NCI-H2196 treated with DMSO at 0.1 percent for 48 hours (cell line): ENCODE data around the gene PGS1.

Source experiments
- DNase-seq: peaks from one replicate; lab custom pipeline; 2025; ENCODE audit not compliant: unreplicated experiment; lab: John Stamatoyannopoulos, UW

PGS1 gene

GRCh38 chr17:78362232-78362631 lies 16.2 kb upstream of the PGS1 start:
- DNase-seq, result no peak

DNA sequence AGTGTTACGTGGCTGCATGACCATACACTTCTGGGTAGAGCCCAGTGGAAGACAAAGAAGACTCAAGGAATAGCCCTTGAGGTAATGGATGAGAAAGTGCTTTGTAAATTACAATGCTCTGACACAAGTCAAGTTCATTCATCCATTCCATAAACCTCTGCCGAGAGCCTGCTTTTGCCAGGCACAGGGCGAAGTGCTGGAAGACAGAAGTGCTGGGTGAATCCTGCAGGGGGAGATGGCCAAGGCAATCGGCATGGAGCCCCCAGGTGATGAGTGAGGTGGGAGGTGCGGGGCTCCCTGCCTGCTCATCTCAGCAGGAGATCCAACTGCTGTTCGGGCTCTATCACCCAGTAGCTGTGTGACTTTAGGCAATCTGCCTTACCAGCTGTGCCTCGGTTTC lies 15.8 kb upstream of the PGS1 start:
- no peak for DNase-seq

DNA sequence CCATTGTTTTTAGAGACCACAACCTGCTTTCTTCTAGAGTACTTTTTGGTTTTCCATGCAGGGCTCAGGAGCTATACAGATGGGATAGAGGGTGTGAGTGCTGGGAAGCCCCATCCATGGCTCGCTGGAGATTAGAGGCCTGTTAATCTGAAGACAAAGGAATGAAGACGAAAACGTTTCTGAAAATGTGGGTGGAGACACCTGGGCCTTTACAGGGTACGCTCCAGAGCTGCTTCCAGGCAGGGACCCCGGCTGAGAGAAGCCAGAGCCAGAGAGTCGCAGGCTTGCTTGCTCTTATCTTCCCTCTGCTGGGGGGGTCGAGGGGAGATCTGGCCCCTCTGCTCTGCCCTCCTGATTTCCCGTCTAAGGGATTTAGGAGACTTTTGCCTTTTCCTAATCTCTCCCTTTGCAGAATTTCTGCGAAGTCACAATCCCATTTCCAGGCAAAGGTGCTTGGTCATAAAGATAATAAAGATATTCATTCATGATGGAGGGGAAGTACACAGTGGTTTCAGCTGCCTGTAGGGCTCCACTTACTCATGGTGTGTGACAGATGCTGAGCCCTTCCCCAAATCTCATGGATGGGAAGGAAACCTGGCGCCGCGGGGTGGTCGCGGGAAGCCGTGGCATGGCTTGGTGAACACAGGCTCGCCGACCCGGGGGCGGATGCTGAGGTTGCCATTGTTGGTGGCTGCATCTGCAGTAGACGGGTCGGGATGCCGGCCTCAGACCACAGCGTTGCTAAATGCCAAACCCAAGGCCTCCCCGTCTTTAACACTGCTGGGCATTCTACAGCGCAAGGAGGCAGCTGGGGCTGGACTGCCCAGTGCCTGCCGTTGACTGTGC lies 13.8 kb upstream of the PGS1 start:
- no peak for DNase-seq

GRCh38 chr17:78365561-78366108 lies 12.8 kb upstream of the PGS1 start:
- DNase-seq, result no peak

GRCh38 chr17:78366109-78366848 lies 12.2 kb upstream of the PGS1 start:
- no peak for DNase-seq

DNA sequence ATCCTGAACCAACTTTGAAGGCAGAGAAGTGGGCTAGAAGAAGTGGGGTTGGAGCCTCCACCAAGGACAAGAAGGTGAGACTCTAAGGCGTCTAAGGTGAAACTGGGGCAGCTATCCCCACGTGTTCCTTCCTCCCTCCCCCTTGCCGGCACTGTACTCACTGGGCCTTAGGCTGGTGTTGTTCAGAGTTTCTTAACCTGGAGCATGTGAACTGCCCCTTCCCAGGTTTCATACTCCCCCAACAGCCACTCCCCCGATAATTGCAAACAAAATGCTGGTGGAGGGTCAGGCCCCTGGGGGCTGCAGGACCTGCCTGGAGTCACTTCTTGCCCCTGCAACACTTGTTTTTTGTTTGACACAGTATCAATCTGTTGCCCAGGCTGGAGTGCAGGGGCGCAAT lies 11.3 kb upstream of the PGS1 start:
- no peak for DNase-seq

- no peak for DNase-seq
These were observed 10.1 kb upstream of the PGS1 start for GRCh38 chr17:78368348-78368747.

GRCh38 chr17:78368854-78369495 lies 9.5 kb upstream of the PGS1 start:
- no peak for DNase-seq

- no peak for DNase-seq
These were observed 8.6 kb upstream of the PGS1 start for GRCh38 chr17:78369791-78370381.

- no peak for DNase-seq
These were observed 7.4 kb upstream of the PGS1 start for GRCh38 chr17:78371056-78371455.

DNA sequence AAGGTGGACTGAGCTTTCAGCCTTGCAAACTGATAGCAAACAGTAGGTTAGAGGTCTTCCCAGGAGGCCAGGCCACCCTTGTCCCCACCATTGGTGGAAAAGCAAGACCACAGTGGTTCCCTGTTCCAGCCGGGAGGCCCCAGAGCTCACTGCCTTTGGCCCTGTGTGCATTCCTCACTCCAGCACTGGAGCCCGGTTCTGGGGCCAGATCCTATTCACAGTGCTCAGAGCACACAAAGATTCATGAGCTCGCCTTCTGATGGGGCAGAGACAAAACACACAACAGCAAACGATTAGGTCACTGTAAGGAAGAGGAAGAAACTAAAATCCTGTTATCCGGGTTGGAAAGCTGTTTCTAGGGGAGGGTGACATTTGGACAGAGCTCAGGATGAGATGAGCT lies 5.6 kb upstream of the PGS1 start:
- DNase-seq, result no peak

DNA sequence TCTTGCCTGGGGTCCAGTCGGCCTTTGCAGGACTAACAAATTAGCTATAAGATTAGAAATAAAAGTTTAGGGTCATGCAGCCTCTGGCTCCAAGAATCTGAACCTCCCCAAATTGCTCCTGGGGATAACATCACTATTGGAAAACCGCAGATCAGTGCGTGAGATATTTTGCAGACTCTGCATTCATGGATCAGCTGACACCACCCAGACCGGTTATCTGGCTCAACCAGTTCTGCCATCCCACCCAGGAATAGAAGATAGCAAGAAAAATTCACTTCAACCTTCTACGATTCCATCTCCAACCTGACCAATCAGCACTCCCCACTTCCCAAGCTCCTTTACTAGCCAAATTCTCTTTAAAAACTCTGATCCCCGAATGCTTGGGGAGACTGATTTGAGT lies 4.3 kb upstream of the PGS1 start:
- no peak for DNase-seq

DNA sequence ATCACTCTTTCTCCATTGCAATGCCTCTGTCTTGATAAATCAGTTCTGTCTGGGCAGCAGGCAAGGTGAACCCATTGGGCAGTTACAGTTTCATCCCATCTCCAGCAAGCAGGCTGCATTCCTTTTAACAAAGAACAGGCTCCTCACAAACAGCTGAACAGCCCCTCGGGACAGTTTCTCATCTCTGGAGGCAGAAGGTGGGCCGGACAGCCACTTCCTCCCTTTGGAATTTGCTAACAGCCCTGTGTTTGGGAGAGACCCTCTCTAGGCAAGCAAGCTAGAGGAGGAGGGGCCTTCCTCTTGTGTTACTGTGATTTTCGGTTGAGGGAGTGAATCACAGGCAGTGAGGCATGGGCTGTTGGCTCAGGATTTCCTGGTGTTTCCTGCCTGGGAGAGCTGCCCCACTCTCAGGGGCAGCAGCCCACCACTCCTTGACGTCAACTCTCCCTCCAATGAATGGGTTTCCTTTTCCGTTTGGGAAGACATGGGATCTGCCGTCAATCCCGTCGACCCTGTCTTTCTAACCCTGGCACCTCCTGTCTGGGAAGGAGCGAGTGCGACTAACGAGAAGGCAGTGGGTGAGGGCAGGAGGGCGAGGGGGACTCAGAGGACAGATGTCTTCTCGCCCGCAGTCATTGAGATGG lies 3.7 kb upstream of the PGS1 start:
- DNase-seq, result no peak

- DNase-seq, result no peak
These were observed 2.9 kb upstream of the PGS1 start for GRCh38 chr17:78375401-78376151.

DNA sequence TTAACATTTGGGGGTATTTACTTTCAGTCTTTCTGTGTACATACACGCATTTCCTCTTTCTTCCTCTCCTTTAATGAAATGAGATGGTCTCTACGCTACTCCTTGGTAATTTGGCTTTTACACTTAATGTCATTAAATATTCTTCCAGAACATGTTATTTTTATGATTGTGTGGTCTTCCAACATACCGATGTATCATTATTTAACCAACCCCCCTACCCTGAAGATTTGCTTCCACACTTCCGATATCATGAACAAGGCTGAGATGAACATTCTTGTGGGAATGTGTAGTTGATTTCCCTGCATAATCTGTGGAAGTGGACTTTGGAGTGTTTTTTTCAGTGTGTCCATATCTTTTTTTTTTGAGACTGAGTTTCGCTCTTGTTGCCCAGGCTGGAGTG lies 2.3 kb upstream of the PGS1 start:
- no peak for DNase-seq

GRCh38 chr17:78377858-78378224 lies 608 bp upstream of the PGS1 start:
- DNase-seq, result no peak

DNA sequence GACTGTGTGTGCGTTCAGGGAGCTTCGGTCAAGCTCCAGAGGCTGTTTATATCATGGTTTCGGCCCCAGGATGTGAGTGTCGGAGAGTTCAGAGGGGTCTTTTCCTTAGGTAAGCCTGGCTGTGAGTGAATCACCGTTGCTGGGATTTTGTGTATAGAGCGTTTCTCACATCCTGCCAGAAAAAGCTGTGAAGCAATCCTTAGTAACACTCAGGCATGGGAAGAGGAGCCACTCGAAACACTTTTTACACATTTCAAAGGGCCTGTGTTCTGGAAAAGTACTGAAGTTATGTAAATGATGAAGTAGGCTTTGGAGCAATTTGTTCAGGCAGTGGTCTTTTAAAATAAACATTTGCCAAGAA lies 662 bp downstream of the PGS1 start:
- no peak for DNase-seq

DNA sequence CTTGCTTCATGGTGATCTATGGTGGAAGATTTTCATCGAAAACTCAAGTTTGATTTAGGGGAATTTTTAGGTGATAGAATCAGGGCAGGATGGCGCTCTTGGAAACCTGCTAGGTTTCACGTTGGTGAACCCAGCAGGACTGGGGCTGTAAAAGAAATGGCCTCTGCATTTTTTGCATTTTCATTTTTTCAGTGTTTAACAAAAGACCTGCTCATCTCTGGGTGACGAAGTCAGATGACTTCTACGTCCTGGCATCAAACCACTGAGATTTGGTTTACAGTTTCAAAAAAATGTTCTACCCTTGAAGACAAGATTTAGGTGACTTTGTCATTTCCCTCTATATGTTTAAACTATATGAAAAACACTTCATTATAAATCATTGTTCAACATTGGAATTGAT lies 1.9 kb downstream of the PGS1 start:
- DNase-seq, result no peak

DNA sequence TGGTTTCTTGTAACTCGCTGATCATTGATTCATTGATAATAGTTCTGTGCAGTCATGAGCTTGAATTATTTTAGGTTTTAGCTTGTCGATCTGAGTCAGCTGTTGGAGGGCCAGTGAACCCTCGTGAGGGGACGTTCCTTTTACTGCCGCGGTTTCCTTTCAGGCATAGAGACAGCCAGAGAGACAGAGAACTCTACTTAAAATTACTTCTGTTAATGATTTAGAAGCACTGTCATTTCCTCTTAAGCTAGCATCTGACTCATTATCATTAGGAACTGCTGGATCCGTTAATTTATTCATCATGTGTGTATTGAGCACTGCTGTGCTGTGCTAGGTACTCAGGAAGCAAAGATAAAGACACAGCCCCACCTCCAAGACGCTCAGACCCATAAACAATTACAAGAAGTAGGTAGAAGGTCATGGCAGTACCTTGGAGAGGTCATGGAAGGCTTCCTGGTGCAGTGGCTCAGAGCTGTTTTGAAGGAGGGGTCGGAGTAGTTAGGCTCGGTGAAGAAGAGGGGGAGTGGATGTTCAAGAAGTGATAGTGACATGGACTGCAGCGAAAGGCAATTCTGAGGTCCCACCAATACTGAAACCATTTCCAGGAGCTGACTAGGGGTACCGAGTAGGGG lies 3.3 kb downstream of the PGS1 start:
- DNase-seq, result no peak
